GM12865 (cell line): ENCODE measurements around the gene RNASE13.

Experiments used
- DNase-seq: peaks from one replicate; pipeline ENCODE4 v3.0.0; 2010; ENCODE audit warnings: low read depth
- H3K4me3 ChIP-seq: 2 replicates; pipeline ENCODE4 v1.5.1; 2011; ENCODE audit warnings: mild to moderate bottlenecking, low read depth, low read length, control low read depth
- TF ChIP-seq, protein P1 (sequence below): IDR thresholded peaks from 2 replicates; pipeline ENCODE4 v1.5.1; 2011; ENCODE audit warnings: low read length, control low read depth, low read depth, inconsistent platforms; ENCODE audit not compliant: insufficient read depth; ENCODE audit errors: missing control alignments

RNASE13 gene

DNA sequence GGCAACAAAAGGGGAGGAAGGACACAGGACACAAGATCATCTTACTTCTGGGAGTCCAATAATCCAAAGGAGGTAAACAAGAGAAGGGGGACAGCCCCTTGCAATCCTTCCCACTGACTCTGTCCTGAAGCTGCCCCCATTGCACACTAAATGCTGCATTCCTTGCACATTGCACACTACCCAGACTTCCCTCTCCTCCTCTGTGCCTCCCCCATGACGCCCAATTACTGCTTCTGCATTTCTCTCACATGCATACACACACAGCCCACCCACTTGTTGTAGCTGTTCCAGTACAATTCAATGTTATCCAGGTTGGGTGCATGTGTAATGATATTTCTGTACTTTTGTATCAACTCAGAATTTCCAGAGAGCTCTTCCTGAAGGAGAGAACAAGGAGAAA is 15.2 kb downstream of the RNASE13 start:
- no peak overlapping the region for H3K4me3 ChIP-seq
- TF ChIP-seq, protein P1, sequence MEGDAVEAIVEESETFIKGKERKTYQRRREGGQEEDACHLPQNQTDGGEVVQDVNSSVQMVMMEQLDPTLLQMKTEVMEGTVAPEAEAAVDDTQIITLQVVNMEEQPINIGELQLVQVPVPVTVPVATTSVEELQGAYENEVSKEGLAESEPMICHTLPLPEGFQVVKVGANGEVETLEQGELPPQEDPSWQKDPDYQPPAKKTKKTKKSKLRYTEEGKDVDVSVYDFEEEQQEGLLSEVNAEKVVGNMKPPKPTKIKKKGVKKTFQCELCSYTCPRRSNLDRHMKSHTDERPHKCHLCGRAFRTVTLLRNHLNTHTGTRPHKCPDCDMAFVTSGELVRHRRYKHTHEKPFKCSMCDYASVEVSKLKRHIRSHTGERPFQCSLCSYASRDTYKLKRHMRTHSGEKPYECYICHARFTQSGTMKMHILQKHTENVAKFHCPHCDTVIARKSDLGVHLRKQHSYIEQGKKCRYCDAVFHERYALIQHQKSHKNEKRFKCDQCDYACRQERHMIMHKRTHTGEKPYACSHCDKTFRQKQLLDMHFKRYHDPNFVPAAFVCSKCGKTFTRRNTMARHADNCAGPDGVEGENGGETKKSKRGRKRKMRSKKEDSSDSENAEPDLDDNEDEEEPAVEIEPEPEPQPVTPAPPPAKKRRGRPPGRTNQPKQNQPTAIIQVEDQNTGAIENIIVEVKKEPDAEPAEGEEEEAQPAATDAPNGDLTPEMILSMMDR = no peak
- DNase-seq = no peak

DNA sequence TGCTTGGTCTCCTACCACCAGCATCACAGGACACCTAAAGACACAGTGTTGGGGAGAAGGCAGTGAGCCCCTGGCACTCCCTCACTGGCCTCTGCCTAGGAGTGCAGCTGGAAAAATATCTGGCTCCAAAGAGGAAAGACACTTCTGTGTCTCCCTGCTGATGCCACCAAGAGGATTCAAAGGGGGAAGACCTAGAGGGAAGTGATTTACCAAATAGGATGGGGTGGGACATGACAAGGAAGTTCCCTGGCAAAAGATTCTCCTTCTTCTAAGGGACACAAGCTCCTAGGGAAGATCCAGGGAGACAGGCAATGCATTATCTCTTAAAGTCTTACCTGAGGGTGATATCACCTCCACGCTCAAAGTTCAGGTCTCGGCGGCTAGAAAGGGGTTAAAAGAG is 15.8 kb downstream of the RNASE13 start:
- TF ChIP-seq, protein P1 = no peak
- no peak overlapping the region for H3K4me3 ChIP-seq
- DNase-seq = no peak

DNA sequence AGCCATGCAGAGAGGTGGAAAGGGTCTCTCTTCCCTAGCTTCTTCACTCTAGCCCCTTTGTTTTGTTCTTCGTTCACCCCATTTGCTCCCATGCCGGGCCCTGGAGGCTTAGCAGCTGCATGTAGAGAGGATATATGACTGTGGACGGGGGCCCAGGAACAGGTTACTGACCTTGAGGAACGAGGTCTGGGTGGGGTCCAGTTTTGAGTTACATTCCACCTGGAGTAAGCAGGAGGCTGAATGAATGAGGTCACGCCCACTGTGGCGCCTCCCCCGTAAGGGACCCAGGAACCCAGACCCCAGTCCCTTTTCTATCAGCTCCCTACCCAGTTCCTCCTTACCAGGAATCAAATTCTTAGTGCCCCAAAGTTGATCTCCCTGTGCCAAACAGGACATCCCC is 16.3 kb downstream of the RNASE13 start:
- TF ChIP-seq, protein P1 = no peak
- DNase-seq = no peak

DNA sequence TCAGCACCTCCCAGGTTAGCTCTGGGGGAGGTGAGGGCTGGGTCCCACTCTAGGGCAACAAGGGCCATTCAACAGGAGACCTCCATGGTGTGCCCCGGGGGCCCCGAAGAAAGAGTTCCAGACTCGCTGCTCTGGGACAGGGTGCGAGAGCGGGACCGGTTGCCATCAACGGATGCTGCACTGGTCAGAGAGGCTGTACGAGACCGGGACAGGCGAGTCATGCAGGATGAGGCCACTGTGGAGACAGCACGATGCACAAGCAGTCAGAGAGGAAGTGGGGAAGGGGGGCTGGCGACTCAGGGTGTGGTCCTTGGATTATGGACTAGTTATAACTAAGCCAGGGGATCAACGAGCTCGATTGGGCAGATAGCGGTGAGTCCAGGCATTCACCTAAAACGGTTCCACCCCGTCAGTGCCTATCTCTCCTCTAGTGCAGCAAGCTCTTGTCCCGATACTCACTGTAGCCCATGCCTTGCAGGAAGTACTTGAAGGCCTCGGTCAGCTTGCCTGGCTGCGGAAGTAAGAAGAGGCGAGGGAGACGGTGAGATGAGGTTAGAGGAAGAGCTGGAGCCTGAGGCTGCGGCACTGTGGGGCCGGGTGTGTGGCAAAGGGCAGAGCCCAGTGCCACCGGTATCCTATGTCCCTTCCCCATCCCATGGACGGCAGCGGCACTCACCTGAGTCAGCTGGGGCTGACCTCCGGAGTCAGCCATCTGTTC is 16.9 kb downstream of the RNASE13 start:
- H3K4me3 ChIP-seq = no peak overlapping the region
- TF ChIP-seq, protein P1 = no peak
- DNase-seq = no peak

More for the DNA sequence above, 16.3 kb downstream of the RNASE13 start:
- H3K4me3 ChIP-seq = no peak overlapping the region

DNA sequence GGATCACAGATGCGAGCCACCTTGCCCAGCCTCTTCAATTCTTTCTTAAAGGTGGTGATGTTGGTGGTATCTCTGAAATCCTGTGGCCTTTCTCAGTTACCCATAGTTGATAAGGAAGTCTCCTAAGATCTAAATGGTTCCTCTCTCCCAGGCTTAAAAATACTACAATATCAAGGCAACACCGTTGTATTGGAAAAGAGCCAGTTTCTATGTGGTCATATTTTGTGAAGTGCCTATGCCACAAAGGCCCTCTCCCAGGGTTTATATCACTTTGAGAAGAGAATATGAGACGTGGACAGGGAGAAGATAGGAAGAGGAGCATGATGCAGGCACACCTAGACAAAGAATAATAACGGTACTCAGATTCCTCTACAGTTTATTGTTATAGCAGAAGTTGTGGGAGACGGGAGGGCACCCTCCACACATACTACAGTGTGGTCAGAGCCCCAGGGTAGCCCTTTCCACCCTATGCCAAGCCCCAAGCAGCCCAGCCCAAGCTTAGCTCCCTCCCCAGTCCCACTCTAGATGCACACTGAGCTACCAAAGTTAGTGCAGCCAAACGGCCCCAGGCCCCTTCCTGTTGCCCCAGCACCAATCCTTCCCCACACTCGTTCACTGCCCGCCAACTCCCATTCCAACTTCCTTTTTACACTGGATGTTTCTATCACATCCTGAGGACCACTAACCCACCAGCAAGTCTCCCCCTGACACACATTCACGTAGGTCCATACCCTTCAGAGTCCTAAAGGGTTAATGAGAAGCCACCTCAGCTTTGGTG is 18.0 kb downstream of the RNASE13 start:
- H3K4me3 ChIP-seq = no peak overlapping the region
- no peak for DNase-seq
- TF ChIP-seq, protein P1 = no peak

DNA sequence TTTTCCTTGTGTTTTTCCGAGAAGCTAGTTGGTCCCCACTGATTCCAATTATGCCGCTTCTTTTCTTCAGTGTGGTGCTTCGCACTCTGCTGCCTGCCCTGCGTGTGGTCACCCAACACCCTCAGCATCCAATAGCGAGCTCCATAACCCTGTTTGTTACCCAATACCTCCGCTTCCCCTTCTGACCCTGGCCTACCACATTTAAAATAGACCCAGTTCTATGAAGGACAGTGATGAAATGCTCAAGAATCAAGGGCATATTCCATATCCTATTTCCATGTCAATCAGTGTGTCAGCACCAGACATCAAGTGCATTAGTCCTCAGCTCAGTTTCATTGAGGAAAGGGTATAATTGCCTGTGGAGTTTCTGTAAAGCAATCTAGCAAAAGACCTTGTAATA is 19.3 kb downstream of the RNASE13 start:
- TF ChIP-seq, protein P1 = no peak
- H3K4me3 ChIP-seq = no peak overlapping the region
- DNase-seq = no peak
